ENCODE data around the gene ZNF436. TPM values are rescaled to one million over a fixed set of nuclear protein-coding genes. Genes with fewer than 3 reads are reported as not detected.

ZNF436 gene
- total and polyA plus RNA-seq, 9 of the 15 experiments (the other 6 are each of a cell fraction or from before 2014, with no cell fraction given), result 2.1 to 11.3 (median 6.8) TPM

GRCh38 chr1:23362218-23362713 is 7.4 kb downstream of the ZNF436 start (continued):
- TF ChIP-seq STAT6 (CRISPR knock-in tag; IDR thresholded peaks at IDR 0.05) (no peak), EZH2 (IDR thresholded peaks at IDR 0.05; ENCODE audit: borderline replicate concordance, low read depth, low read length) (no peak), XRCC3 (IDR thresholded peaks at IDR 0.05) (peak; percentile 99), PCBP2 (IDR thresholded peaks at IDR 0.05; ENCODE audit: low read depth, low read length, poor library complexity, severe bottlenecking) (no peak), MAFF (IDR thresholded peaks at IDR 0.05; ENCODE audit: low read length) (no peak), EGR1 (conservative IDR thresholded peaks at IDR 0.05) (0 out of 2 replicates have a peak, but pooled peaks have one; percentile 4), ETV6 (IDR thresholded peaks at IDR 0.05; ENCODE audit: borderline replicate concordance in 1 of 2, low read depth in 2 of 2, low read length in 1 of 2) (no peak), ETV6 (CRISPR knock-in tag; IDR thresholded peaks at IDR 0.05; ENCODE audit: borderline replicate concordance) (no peak), ZBTB40 (IDR thresholded peaks at IDR 0.05) (peak; percentile 51; the same call in 1 of the 2 replicates), ZBTB40 (CRISPR knock-in tag; IDR thresholded peaks at IDR 0.05) (no peak), TRIM24 (IDR thresholded peaks at IDR 0.05) (peak in 1 of 2 experiments; percentile 85; a peak in 2 of 4 replicates), ZNF274 (IDR thresholded peaks at IDR 0.05; ENCODE audit: borderline replicate concordance, low read depth, low read length) (peak; percentile 96), ZNF584 (CRISPR knock-in tag; IDR thresholded peaks at IDR 0.05; ENCODE audit: low read depth) (0 out of 2 replicates have a peak, but pooled peaks have one; percentile 29), ILF3 (IDR thresholded peaks at IDR 0.05; ENCODE audit: borderline replicate concordance) (no peak), CBX5 (IDR thresholded peaks at IDR 0.05; ENCODE audit: borderline replicate concordance, low read depth) (peak; percentile 80), JUND (IDR thresholded peaks at IDR 0.05; ENCODE audit: borderline replicate concordance, low read depth, low read length) (no peak), JUND (tag; IDR thresholded peaks at IDR 0.05; ENCODE audit: borderline replicate concordance, low read depth, low read length) (peak; percentile 46; the same call in 1 of the 3 replicates), HDAC6 (IDR thresholded peaks at IDR 0.05; ENCODE audit: low read depth, low read length) (peak; percentile 91)
